22Rv1 (cell line): ENCODE measurements around the gene PATE2.

Source experiments
- H3K27ac ChIP-seq: fragments of 450-650 bp; 2 replicates; pipeline ENCODE4 v1.5.1; 2017
- ZFX ChIP-seq: fragments of 450-650 bp; IDR thresholded peaks from 2 replicates; pipeline ENCODE4 v1.6.1; 2017; ENCODE audit warnings: antibody characterized with exemption, borderline replicate concordance
- TF ChIP-seq, protein P1 (sequence below): fragments of 450-650 bp; IDR thresholded peaks from 2 replicates; pipeline ENCODE4 v1.5.1; 2017; ENCODE audit warnings: mild to moderate bottlenecking

Gene PATE2

GRCh38 chr11:125728969-125729368 lies 49.7 kb downstream of the PATE2 start:
- H3K27ac ChIP-seq = no peak overlapping the region
- no peak for TF ChIP-seq ZFX
- TF ChIP-seq, protein P1, sequence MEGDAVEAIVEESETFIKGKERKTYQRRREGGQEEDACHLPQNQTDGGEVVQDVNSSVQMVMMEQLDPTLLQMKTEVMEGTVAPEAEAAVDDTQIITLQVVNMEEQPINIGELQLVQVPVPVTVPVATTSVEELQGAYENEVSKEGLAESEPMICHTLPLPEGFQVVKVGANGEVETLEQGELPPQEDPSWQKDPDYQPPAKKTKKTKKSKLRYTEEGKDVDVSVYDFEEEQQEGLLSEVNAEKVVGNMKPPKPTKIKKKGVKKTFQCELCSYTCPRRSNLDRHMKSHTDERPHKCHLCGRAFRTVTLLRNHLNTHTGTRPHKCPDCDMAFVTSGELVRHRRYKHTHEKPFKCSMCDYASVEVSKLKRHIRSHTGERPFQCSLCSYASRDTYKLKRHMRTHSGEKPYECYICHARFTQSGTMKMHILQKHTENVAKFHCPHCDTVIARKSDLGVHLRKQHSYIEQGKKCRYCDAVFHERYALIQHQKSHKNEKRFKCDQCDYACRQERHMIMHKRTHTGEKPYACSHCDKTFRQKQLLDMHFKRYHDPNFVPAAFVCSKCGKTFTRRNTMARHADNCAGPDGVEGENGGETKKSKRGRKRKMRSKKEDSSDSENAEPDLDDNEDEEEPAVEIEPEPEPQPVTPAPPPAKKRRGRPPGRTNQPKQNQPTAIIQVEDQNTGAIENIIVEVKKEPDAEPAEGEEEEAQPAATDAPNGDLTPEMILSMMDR = no peak
